GM21360 (cell line): ENCODE measurements around the gene MRGPRX4.
"Not testable (repeated sequence)": the region's sequence is repeated elsewhere in the genome, so short reads cannot be mapped to it uniquely, and the experiment has no call there.

ENCODE experiments used
- ATAC-seq: cut with Tn5 transposase; IDR thresholded peaks from one replicate; pipeline ENCODE4 v1.9.1; 2021; ENCODE audit warnings: mild to moderate bottlenecking, moderate library complexity; ENCODE audit not compliant: unreplicated experiment

MRGPRX4 gene

GRCh38 chr11:18172666-18173065 is at the start of gene MRGPRX4:
TSS of gene MRGPRX4 (plus strand) at chr11:18172837. CDS start at chr11:18173257, 420 bp downstream.
- no peak for ATAC-seq

- ATAC-seq: not testable (repeated sequence)
These were observed 41.5 kb upstream of the MRGPRX4 start for GRCh38 chr11:18131115-18131514.

- ATAC-seq: no peak
These were observed 40.3 kb upstream of the MRGPRX4 start, which contains the start of gene MRGPRX3 for GRCh38 chr11:18132341-18132740. TSS of gene MRGPRX3 (plus strand) at chr11:18132571. CDS start at chr11:18137203, 4,632 bp downstream.

GRCh38 chr11:18135308-18135707 is 37.3 kb upstream of the MRGPRX4 start:
- no peak for ATAC-seq

GRCh38 chr11:18137186-18137800 is 35.3 kb upstream of the MRGPRX4 start:
- ATAC-seq: no peak

- no peak for ATAC-seq
These were observed 32.5 kb upstream of the MRGPRX4 start for GRCh38 chr11:18140145-18140544.

- ATAC-seq: no peak
These were observed 28.4 kb upstream of the MRGPRX4 start for GRCh38 chr11:18144243-18144642.

GRCh38 chr11:18145025-18145424 is 27.6 kb upstream of the MRGPRX4 start:
- no peak for ATAC-seq

- no peak for ATAC-seq
These were observed 26.8 kb upstream of the MRGPRX4 start for GRCh38 chr11:18145837-18146236.

GRCh38 chr11:18151581-18151980 is 21.1 kb upstream of the MRGPRX4 start:
- ATAC-seq: no peak

GRCh38 chr11:18168372-18168771 is 4.3 kb upstream of the MRGPRX4 start:
- ATAC-seq: no peak

GRCh38 chr11:18171377-18172000 is 1.1 kb upstream of the MRGPRX4 start:
- no peak for ATAC-seq

- ATAC-seq: no peak
These were observed 709 bp downstream of the MRGPRX4 start for GRCh38 chr11:18173225-18173866.

GRCh38 chr11:18188796-18189195 is 16.2 kb downstream of the MRGPRX4 start:
- no peak for ATAC-seq

GRCh38 chr11:18189476-18190245 is 17.0 kb downstream of the MRGPRX4 start:
- ATAC-seq: not testable (repeated sequence)

- no peak for ATAC-seq
These were observed 18.7 kb downstream of the MRGPRX4 start for GRCh38 chr11:18191376-18191775.

GRCh38 chr11:18193010-18193409 is 20.4 kb downstream of the MRGPRX4 start:
- ATAC-seq: no peak

- ATAC-seq: no peak
These were observed 23.9 kb downstream of the MRGPRX4 start for GRCh38 chr11:18196532-18196931.

- ATAC-seq: not testable (repeated sequence)
These were observed 25.1 kb downstream of the MRGPRX4 start for GRCh38 chr11:18197738-18198137.

- peak; percentile 55 for ATAC-seq
These were observed 31.1 kb downstream of the MRGPRX4 start for GRCh38 chr11:18203723-18204122.

- no peak for ATAC-seq
These were observed 31.6 kb downstream of the MRGPRX4 start for GRCh38 chr11:18204220-18204619.
